Measurements from ENCODE around the gene FRMD5.
A peak's percentile ranks its signal among the peaks of the same experiment; 100 is the strongest.
"Not testable (repeated sequence)": the region's sequence is repeated elsewhere in the genome, so short reads cannot be mapped to it uniquely, and the experiment has no call there.

FRMD5 gene

DNA sequence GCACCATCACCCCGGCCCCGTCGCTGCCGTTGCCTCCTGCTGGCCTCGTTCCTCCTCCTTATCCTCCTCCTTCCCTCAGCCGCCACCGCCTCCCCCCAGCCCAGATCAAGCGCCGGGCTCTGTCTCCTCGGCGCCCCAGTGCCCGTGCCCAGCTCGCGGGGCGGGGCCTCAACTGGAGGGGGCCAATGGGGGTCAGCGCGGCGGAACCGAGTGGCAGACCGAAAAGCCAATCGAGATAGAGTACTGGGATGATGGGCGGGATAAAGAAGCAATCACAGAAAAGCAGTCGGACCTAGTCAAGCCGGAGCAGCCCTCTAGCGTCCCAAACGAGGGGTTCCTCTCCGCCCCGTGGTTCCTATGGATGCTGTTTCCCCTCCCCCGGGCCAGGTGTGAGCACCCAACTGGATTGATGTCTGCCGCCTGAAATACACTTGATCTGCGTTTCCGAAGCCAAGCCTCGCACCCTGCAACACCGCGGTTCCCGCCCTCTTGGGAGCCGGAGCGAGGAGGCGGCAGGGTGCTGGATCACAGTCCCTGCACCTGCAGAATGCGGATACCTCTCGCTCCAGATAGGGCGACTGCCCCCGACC is at the start of gene FRMD5:
Gene FRMD5 (minus strand): TSS at position 121 of the 590 bp plus-strand sequence.
- peak; percentile 88 to 95 for DNase-seq

- DNase-seq: no peak
These were observed 48.8 kb upstream of the FRMD5 start for GRCh38 chr15:44243829-44244228.

DNA sequence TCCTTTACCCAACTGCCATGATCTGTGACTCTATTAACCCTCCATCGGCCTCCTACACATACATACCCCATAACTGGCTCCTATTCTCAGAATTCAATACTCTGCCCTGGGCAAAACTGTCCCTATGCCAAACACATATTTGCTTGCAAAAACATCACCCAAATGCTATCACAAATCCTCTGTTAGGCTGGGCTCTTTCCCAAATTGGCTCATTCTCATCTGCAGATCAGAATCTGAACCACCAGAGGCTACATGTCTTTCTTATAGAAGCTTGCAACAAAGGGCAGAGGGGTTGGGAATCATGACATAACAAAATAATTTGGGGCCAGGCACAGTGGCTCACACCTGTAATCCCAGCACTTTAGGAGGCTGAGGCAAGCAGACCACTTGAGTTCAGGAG is 48.1 kb upstream of the FRMD5 start:
- no peak for DNase-seq

- no peak for DNase-seq
These were observed 36.8 kb upstream of the FRMD5 start for GRCh38 chr15:44231842-44232241.

DNA sequence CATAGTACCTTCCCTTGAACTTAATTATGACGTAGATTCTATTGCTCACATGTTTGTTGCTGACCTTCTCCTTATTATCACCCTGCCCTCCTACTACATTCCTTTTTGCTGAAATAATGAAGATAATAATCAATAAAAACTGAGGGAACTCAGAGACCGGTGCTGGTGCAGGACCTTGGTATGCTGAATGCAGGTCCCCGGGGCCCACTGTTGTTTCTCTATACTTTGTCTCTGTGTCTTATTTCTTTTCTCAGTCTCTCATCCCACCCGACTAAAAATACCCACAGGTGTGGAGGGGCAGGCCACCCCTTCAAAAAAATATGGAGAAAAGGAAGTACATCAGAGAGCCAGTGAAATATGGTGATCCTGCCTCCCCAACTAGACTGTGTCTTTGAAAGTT is 34.2 kb upstream of the FRMD5 start:
- not testable (repeated sequence) for DNase-seq

DNA sequence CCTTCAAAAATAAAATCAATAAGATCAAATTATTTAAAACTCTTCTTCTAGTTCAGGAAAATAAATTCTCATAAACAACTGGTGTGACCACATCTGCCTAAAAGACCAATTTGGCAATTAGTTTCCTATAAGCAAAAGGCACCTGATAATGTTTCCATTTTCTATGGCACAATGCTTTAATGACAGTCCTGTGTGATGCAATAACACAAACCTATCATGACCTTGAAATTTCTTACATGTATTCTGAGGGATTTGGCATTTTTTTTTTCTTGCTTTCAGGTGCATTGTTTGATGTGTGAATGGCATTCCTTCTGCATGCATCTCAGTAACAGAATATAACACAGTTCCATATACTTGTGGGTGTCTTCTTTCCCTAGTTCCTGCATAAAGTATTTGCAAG is 32.5 kb upstream of the FRMD5 start:
- no peak for DNase-seq

GRCh38 chr15:44227001-44227400 is 31.9 kb upstream of the FRMD5 start:
- DNase-seq: not testable (repeated sequence)

- DNase-seq: no peak
These were observed 27.4 kb upstream of the FRMD5 start for GRCh38 chr15:44222478-44222877.

DNA sequence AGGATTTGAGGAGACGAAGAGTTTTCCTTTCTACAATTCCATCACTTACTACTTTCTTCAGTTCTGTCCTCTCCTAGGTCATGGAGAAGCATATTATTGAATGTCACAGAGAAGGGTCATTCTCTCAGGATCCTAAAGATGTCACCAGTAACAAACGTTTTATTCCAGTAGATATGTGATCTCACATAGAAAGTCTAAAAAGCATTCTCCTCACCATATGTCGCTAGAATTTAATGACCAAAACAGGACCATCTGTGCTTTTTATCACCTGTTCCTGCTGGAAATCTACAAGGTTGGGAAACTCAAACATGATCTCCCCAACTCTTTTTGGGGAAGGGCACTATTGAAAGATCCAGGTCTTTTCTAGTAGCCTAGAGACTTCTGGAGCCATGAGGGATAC is 24.0 kb upstream of the FRMD5 start:
- no peak for DNase-seq

GRCh38 chr15:44216958-44217357 is 21.9 kb upstream of the FRMD5 start:
- no peak for DNase-seq

DNA sequence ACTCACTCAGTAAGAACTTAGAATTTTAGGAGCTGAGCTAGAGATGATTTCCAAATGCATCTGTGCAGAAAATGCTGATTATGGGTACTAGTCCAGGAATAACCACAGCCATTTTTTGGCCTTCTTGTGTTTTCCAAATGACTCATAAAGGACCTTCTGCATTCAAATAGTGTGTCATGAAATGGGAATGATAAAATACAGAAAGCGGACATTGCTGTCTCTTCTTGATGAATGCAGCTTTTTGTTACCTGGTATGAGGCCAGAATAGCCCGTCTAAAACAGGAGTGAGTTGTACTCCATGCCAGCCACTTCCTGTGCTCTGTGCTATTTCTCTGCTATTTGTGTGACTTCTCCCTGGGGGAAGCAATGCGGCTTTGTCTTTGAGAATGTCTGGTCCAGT is 20.5 kb upstream of the FRMD5 start:
- DNase-seq: peak in 1 of 2 experiments; percentile 47

- no peak for DNase-seq
These were observed 13.9 kb upstream of the FRMD5 start for GRCh38 chr15:44208956-44209355.

- peak; percentile 28 to 60 for DNase-seq
These were observed 12.6 kb upstream of the FRMD5 start for GRCh38 chr15:44207643-44208042.

- no peak for DNase-seq
These were observed 4.3 kb upstream of the FRMD5 start for GRCh38 chr15:44199393-44199792.

DNA sequence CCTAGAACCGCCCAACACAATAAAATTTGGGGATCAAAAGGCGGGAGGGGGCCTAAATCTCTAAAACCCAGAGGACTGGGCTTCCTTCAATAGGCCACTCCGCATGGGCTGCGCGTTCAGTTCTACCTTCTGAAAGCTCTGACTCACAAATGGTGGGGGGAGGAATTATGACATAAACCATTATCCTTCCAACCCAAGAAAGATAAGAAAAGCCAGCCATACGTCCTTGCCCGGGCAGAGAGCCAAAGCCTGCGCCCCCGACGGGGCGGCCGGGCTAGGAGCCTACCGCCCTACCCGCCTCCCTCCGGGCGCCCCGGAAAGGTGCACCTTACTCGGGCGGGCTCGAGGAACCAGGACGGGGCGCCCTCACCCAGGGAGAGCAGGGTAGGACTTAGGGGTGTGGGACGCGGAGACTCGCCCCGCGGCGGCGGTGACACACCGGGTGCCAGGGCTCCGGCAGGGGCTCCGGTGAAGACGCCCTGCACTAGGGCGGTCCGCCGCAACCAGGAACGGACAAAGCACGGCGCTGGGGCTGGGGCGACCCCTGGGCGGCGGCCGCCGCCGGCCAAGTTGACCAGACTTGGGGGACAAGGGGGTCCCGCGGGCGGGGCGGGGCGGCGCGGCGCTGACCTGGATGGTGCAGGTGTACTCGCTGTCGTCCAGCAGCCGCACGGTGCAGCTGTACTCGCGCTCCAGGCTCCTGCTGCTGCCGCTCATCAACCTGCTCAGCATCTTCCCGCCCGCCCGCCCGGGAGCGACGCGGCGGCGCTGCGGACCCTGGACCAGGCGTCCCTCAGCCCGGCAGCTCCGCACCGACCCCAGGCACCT is 534 bp downstream of the FRMD5 start:
- peak in 1 of 2 experiments; percentile 47 for DNase-seq

- no peak for DNase-seq
These were observed 1.3 kb downstream of the FRMD5 start for GRCh38 chr15:44193651-44194322.

GRCh38 chr15:44188795-44189194 is 6.3 kb downstream of the FRMD5 start:
- no peak for DNase-seq

DNA sequence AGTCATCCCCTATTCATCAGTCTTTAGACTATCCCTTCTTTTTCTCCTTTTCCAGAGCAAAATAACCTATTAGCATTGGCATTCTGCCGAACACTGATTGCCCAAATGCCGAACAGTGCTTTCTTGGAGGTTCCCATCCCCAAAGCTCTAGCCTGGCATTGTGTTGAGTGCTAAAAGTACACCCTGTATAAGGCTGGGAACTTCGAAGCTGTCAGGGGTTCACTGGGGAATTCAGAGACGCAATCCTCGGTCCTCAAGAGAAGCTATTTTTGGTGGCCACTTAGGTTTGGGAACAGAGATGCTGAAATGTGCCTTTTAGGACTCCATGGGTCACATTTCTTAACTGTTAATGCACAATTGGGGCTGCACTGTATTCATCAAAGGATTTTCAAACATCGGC is 8.4 kb downstream of the FRMD5 start:
- no peak for DNase-seq

DNA sequence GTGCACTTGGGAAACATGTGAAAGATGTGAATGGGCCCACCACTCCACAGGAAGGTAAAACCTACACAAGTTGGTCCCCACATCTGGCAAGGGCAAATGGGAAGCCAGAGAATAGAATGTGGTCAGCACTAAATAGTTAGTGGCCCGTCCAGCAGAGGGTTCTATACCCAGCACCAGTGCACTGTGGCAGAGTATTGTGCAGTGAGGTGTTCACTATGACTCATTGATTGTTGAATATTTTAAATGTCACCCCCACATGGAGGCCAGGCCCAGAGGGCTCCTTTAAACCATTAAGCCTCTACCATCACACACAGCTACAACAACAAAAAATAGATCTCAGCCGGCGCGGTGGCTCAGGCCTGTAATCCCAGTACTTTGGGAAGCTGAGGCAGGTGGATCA is 11.7 kb downstream of the FRMD5 start:
- DNase-seq: no peak

GRCh38 chr15:44181410-44181809 is 13.7 kb downstream of the FRMD5 start:
- no peak for DNase-seq

GRCh38 chr15:44177139-44177538 is 17.9 kb downstream of the FRMD5 start:
- DNase-seq: no peak

DNA sequence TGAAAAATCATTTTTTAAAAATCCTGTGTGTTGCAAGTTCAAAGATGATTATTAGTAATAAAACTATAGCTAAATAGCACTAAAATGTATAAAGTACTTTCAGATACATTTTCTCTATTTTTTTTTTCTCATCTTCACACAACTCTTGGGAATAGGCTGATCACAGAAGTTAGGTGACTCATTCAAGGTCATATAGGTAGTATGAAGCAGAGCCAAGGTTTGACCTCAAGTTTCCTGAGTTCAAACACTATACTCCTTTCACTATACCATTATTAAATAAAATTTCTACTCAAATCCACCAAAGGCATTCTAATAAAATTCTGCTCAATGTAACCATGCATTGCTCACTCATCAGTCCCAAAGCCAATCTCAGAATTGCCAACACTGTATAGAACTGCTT is 21.3 kb downstream of the FRMD5 start:
- no peak for DNase-seq

DNA sequence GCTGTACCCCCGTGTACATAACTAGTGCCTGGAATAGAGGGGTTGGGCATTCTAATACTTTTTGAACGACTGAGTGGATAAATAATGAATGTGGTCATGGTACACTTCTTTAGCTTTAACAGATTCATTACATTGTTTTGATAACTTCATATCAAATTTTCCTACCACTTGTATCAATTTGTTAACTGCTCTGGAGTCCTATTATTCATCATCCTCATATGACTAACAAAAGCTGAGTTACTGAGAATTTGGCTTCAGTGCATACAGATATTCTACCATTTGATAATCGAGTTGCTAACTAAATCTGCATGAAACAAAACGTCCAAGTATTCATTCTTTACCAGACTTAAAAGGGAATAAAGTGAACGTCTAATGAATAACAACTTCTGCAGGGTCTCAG is 31.7 kb downstream of the FRMD5 start:
- DNase-seq: no peak

DNA sequence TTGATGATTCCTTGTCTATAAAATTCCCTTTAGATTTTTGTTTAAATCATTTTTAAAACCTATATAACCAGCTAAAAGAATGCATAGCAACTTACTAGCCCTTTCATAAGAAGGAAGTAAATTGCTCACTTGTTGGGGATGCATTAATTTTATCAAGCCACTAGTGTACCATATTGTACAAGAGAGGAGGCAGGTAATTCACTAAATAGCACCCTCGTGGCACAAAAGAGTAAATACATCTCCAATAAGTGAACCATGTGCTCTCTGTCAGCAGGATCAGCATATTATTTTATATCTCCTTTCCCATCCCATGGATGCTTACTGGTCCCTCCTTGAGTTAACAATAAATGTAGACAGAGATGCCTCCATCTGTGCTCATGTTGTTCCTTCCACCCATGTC is 34.3 kb downstream of the FRMD5 start:
- DNase-seq: no peak

Measured in NCI-H446 (cell line).